ENCODE data around the gene STAMBP. TPM values are rescaled to one million over a fixed set of nuclear protein-coding genes. Genes with fewer than 3 reads are reported as not detected.

STAMBP gene
- polyA plus RNA-seq, 1 donor (not counting 4 experiments of a cell fraction or from before 2014, with no cell fraction given), result 95.4 TPM

GRCh38 chr2:73894475-73894850 is 65.7 kb downstream of the STAMBP start:
- FAIRE-seq (no peak), DNase-seq (ENCODE audit: low read depth, low spot score) (no peak)
- no peaks in the 10 kb centered on the region for H4K20me1 ChIP-seq (ENCODE audit: control insufficient read depth, extremely low read depth, insufficient read depth, low read length)
- no peak overlapping the region for H3K9ac ChIP-seq (ENCODE audit: control insufficient read depth, extremely low read depth, insufficient read depth, low read length)
- H3K4me2 ChIP-seq (ENCODE audit: control insufficient read depth, extremely low read depth, insufficient read depth, low read depth, low read length), result no peak overlapping the region
- no peaks in the 10 kb centered on the region for H3K9me3 ChIP-seq (ENCODE audit: control insufficient read depth, low read depth, low read length)
- H3K27me3 ChIP-seq (ENCODE audit: control insufficient read depth, extremely low read depth, insufficient read depth, low read length), result no peaks in the 10 kb centered on the region
- dilution Hi-C loops (cut with MboI; ENCODE audit: extremely low pct_ligation_motif_present, low sequenced_read_pairs), result no loop called here
- H2AFZ ChIP-seq (ENCODE audit: control insufficient read depth, low read length), result no peak overlapping the region
- H3K4me3 ChIP-seq (ENCODE audit: control insufficient read depth in 2 of 3, extremely low read depth in 1 of 3, insufficient read depth in 2 of 3, low read depth in 1 of 3, low read length in 3 of 3), result no peak overlapping the region
- H3K27ac ChIP-seq (ENCODE audit: control insufficient read depth, insufficient read depth, low read length), result no peak overlapping the region
- no peaks in the 10 kb centered on the region for H3K4me1 ChIP-seq (ENCODE audit: control insufficient read depth, extremely low read depth, insufficient read depth, low read length)
- no peaks in the 10 kb centered on the region for H3K36me3 ChIP-seq (ENCODE audit: control insufficient read depth in 2 of 2, extremely low read depth in 1 of 2, insufficient read depth in 2 of 2, low read length in 2 of 2)
- no peak for TF ChIP-seq EZH2 (IDR thresholded peaks at IDR 0.05; ENCODE audit: low read length)
- TF ChIP-seq, protein P1, sequence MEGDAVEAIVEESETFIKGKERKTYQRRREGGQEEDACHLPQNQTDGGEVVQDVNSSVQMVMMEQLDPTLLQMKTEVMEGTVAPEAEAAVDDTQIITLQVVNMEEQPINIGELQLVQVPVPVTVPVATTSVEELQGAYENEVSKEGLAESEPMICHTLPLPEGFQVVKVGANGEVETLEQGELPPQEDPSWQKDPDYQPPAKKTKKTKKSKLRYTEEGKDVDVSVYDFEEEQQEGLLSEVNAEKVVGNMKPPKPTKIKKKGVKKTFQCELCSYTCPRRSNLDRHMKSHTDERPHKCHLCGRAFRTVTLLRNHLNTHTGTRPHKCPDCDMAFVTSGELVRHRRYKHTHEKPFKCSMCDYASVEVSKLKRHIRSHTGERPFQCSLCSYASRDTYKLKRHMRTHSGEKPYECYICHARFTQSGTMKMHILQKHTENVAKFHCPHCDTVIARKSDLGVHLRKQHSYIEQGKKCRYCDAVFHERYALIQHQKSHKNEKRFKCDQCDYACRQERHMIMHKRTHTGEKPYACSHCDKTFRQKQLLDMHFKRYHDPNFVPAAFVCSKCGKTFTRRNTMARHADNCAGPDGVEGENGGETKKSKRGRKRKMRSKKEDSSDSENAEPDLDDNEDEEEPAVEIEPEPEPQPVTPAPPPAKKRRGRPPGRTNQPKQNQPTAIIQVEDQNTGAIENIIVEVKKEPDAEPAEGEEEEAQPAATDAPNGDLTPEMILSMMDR (optimal IDR thresholded peaks at IDR 0.05 in 1 of 3, IDR thresholded peaks at IDR 0.05 in 1 of 3, conservative IDR thresholded peaks at IDR 0.05 in 1 of 3; ENCODE audit: extremely low read depth in 1 of 3, insufficient read depth in 2 of 3, low read length in 3 of 3), result no peak
- H3K79me2 ChIP-seq (ENCODE audit: control insufficient read depth, insufficient read depth, low read length), result no peaks in the 10 kb centered on the region
- no peaks in the 10 kb centered on the region for H3K9me1 ChIP-seq (ENCODE audit: control insufficient read depth, extremely low read depth, insufficient read depth, low read length)

- Histone ChIP-seq H3K27me3 (ENCODE audit: control insufficient read depth, extremely low read depth, insufficient read depth, low read length) (no peaks in the 10 kb centered on the region), H4K20me1 (ENCODE audit: control insufficient read depth, extremely low read depth, insufficient read depth, low read length) (no peaks in the 10 kb centered on the region), H3K9ac (ENCODE audit: control insufficient read depth, extremely low read depth, insufficient read depth, low read length) (no peak overlapping the region), H3K4me3 (ENCODE audit: control insufficient read depth in 2 of 3, extremely low read depth in 1 of 3, insufficient read depth in 2 of 3, low read depth in 1 of 3, low read length in 3 of 3) (no peak overlapping the region), H3K4me2 (ENCODE audit: control insufficient read depth, extremely low read depth, insufficient read depth, low read depth, low read length) (no peak overlapping the region), H3K4me1 (ENCODE audit: control insufficient read depth, extremely low read depth, insufficient read depth, low read length) (no peaks in the 10 kb centered on the region), H3K79me2 (ENCODE audit: control insufficient read depth, insufficient read depth, low read length) (no peaks in the 10 kb centered on the region), H3K36me3 (ENCODE audit: control insufficient read depth in 2 of 2, extremely low read depth in 1 of 2, insufficient read depth in 2 of 2, low read length in 2 of 2) (no peaks in the 10 kb centered on the region), H3K27ac (ENCODE audit: control insufficient read depth, insufficient read depth, low read length) (no peak overlapping the region), H3K9me3 (ENCODE audit: control insufficient read depth, low read depth, low read length) (no peaks in the 10 kb centered on the region), H3K9me1 (ENCODE audit: control insufficient read depth, extremely low read depth, insufficient read depth, low read length) (no peaks in the 10 kb centered on the region), H2AFZ (ENCODE audit: control insufficient read depth, low read length) (no peak overlapping the region)
- dilution Hi-C loops (cut with MboI; ENCODE audit: extremely low pct_ligation_motif_present, low sequenced_read_pairs), result no loop called here
- TF ChIP-seq, protein P1 (optimal IDR thresholded peaks at IDR 0.05 in 1 of 3, IDR thresholded peaks at IDR 0.05 in 1 of 3, conservative IDR thresholded peaks at IDR 0.05 in 1 of 3; ENCODE audit: extremely low read depth in 1 of 3, insufficient read depth in 2 of 3, low read length in 3 of 3), result no peak
- no peak for TF ChIP-seq EZH2 (IDR thresholded peaks at IDR 0.05; ENCODE audit: low read length)
- DNase-seq (ENCODE audit: low read depth, low spot score), result no peak
- FAIRE-seq, result no peak
These were observed 66.1 kb downstream of the STAMBP start for GRCh38 chr2:73894877-73895276.
